ENCODE results near the gene TNIP2.

DNA sequence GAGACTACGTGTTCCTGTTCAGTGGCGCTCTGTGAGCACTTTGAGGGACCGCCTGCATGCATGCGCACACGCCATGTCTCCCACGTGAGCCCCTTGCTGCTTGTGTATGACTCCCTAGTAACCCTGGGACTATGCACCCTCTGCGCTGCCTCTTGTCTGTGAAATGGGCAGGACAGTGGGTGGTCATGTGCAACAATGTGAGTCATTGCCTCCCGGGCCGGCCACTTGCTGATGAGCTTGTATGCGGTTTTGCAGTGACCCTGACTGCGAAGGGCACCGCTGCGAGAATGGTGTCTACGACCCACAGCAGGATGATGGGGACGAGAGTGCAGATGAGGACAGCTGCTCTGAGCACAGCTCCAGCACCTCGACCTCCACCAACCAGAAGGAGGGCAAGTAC lies 61.4 kb downstream of the TNIP2 start:
- TF ChIP-seq POLR2A (IDR thresholded peaks at IDR 0.05) = no peak
- TF ChIP-seq, protein P1, sequence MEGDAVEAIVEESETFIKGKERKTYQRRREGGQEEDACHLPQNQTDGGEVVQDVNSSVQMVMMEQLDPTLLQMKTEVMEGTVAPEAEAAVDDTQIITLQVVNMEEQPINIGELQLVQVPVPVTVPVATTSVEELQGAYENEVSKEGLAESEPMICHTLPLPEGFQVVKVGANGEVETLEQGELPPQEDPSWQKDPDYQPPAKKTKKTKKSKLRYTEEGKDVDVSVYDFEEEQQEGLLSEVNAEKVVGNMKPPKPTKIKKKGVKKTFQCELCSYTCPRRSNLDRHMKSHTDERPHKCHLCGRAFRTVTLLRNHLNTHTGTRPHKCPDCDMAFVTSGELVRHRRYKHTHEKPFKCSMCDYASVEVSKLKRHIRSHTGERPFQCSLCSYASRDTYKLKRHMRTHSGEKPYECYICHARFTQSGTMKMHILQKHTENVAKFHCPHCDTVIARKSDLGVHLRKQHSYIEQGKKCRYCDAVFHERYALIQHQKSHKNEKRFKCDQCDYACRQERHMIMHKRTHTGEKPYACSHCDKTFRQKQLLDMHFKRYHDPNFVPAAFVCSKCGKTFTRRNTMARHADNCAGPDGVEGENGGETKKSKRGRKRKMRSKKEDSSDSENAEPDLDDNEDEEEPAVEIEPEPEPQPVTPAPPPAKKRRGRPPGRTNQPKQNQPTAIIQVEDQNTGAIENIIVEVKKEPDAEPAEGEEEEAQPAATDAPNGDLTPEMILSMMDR (IDR thresholded peaks at IDR 0.05) = no peak

All from lower leg skin (tissue), 3 donors.